GM21526 (cell line): ENCODE measurements around the gene FTSJ1.
"Not testable (repeated sequence)": the region's sequence is repeated elsewhere in the genome, so short reads cannot be mapped to it uniquely, and the experiment has no call there.

Experiments
- ATAC-seq: cut with Tn5 transposase; IDR thresholded peaks from one replicate; pipeline ENCODE4 v1.9.1; 2021; ENCODE audit warnings: moderate library complexity; ENCODE audit not compliant: unreplicated experiment, low FRiP score

Gene FTSJ1

GRCh38 chrX:48492293-48492910 is 16.4 kb downstream of the FTSJ1 start:
- no peak for ATAC-seq

- no peak for ATAC-seq
These were observed 17.9 kb downstream of the FTSJ1 start for GRCh38 chrX:48493890-48494364.

- no peak for ATAC-seq
These were observed 20.7 kb downstream of the FTSJ1 start for GRCh38 chrX:48496660-48497059.

GRCh38 chrX:48497871-48498270 is 21.9 kb downstream of the FTSJ1 start:
- ATAC-seq: no peak

- no peak for ATAC-seq
These were observed 22.4 kb downstream of the FTSJ1 start for GRCh38 chrX:48498374-48498809.

GRCh38 chrX:48504261-48504660 is 28.3 kb downstream of the FTSJ1 start:
- ATAC-seq: no peak

GRCh38 chrX:48505481-48505880 is 29.5 kb downstream of the FTSJ1 start:
- ATAC-seq: no peak

- no peak for ATAC-seq
These were observed 31.2 kb downstream of the FTSJ1 start for GRCh38 chrX:48507246-48507645.

GRCh38 chrX:48508400-48509244 is 32.6 kb downstream of the FTSJ1 start, which contains the start of gene PORCN:
TSS of gene PORCN (plus strand) at chrX:48508992. CDS start at chrX:48509821, 829 bp downstream.
- peak; percentile 60 for ATAC-seq

- no peak for ATAC-seq
These were observed 33.2 kb downstream of the FTSJ1 start for GRCh38 chrX:48509245-48509590.

- no peak for ATAC-seq
These were observed 33.6 kb downstream of the FTSJ1 start for GRCh38 chrX:48509619-48510018.

- ATAC-seq: no peak
These were observed 35.6 kb downstream of the FTSJ1 start for GRCh38 chrX:48511560-48511959.

- ATAC-seq: no peak
These were observed 36.5 kb downstream of the FTSJ1 start for GRCh38 chrX:48512371-48512935.

- no peak for ATAC-seq
These were observed 37.7 kb downstream of the FTSJ1 start for GRCh38 chrX:48513670-48514069.

GRCh38 chrX:48514126-48514806 is 38.3 kb downstream of the FTSJ1 start:
- no peak for ATAC-seq

GRCh38 chrX:48514868-48515460 is 39.0 kb downstream of the FTSJ1 start:
- no peak for ATAC-seq

- ATAC-seq: no peak
These were observed 39.8 kb downstream of the FTSJ1 start for GRCh38 chrX:48515842-48516241.

GRCh38 chrX:48516285-48516684 is 40.3 kb downstream of the FTSJ1 start:
- ATAC-seq: no peak

- ATAC-seq: no peak
These were observed 41.0 kb downstream of the FTSJ1 start for GRCh38 chrX:48516987-48517386.

GRCh38 chrX:48519481-48519880 is 43.5 kb downstream of the FTSJ1 start:
- ATAC-seq: not testable (repeated sequence)

GRCh38 chrX:48520455-48520854 is 44.5 kb downstream of the FTSJ1 start:
- no peak for ATAC-seq
